ENCODE data around the gene SLC1A4. TPM values are rescaled to one million over a fixed set of nuclear protein-coding genes. Genes with fewer than 3 reads are reported as not detected.

The SLC1A4 gene
- total RNA-seq, 1 experiment from 2014 or later = 3.5 TPM

DNA sequence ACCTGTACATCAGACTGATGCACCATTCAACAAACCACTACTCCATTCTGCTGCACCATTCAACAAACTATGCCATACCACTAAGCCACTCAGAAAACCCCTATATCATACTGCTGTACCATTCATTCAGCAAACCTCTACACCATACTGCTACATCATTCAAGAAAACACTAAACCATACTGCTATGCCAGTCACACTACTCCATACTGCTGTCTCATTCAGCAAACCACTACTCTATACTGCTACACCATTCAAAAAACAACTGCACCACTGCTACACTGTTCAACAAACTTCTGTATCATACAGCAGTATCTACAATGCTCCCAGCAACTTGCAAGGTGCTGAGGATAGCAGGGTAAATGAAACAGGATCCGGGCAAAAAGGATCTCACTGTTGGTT, 12.9 kb upstream of the SLC1A4 start:
- no peak for DNase-seq
- Histone ChIP-seq H3K4me3 (no peak overlapping the region), H3K4me1 (peaks cover 18% of the 10 kb centered on the region), H3K27ac (no peak overlapping the region), H3K27me3 (no peaks in the 10 kb centered on the region), H3K36me3 (no peaks in the 10 kb centered on the region), H3K9me3 (replicated peaks) (no peaks in the 10 kb centered on the region)

GRCh38 chr2:64978514-64979268, 10.5 kb upstream of the SLC1A4 start:
- H3K27me3 ChIP-seq = no peaks in the 10 kb centered on the region
- DNase-seq = peak in 1 of 2 experiments; percentile 29
- H3K36me3 ChIP-seq = no peaks in the 10 kb centered on the region
- H3K27ac ChIP-seq = no peak overlapping the region
- no peak overlapping the region for H3K4me3 ChIP-seq
- H3K4me1 ChIP-seq = peaks cover 8% of the 10 kb centered on the region
- no peaks in the 10 kb centered on the region for H3K9me3 ChIP-seq (replicated peaks)

DNA sequence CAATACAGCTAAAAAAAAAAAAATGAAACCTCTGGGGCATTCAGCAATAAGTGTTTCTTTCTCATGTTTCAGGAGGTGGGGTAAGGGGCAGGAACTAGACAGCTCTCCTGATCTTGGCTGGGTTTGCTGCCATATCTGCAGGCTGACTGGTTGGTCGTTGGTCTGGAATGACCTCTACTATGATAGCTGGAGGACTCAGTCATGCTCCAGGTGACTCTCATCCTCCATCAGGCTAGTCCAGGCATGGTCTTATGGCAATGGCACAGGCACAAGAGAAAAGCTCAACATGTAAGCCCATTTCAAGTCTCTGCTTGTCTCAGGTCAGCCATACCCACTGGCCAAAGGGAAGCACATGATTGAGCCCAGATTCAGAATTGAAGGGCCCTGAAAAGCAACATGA, 9.5 kb upstream of the SLC1A4 start:
- no peak overlapping the region for H3K27ac ChIP-seq
- H3K27me3 ChIP-seq = no peaks in the 10 kb centered on the region
- H3K4me3 ChIP-seq = no peak overlapping the region
- peaks cover 7% of the 10 kb centered on the region for H3K4me1 ChIP-seq
- H3K36me3 ChIP-seq = no peaks in the 10 kb centered on the region
- no peaks in the 10 kb centered on the region for H3K9me3 ChIP-seq (replicated peaks)
- no peak for DNase-seq

GRCh38 chr2:64980183-64980582, 9.0 kb upstream of the SLC1A4 start:
- H3K9me3 ChIP-seq (replicated peaks) = no peaks in the 10 kb centered on the region
- peaks cover 2% of the 10 kb centered on the region for H3K4me1 ChIP-seq
- no peak for DNase-seq
- no peaks in the 10 kb centered on the region for H3K27me3 ChIP-seq
- H3K4me3 ChIP-seq = no peak overlapping the region
- H3K27ac ChIP-seq = no peak overlapping the region
- no peaks in the 10 kb centered on the region for H3K36me3 ChIP-seq

GRCh38 chr2:64982311-64982857, 6.8 kb upstream of the SLC1A4 start:
- Histone ChIP-seq H3K27ac (no peak overlapping the region), H3K27me3 (no peaks in the 10 kb centered on the region), H3K9me3 (replicated peaks) (no peaks in the 10 kb centered on the region), H3K4me1 (no peaks in the 10 kb centered on the region), H3K4me3 (no peak overlapping the region), H3K36me3 (no peaks in the 10 kb centered on the region)
- DNase-seq = no peak

DNA sequence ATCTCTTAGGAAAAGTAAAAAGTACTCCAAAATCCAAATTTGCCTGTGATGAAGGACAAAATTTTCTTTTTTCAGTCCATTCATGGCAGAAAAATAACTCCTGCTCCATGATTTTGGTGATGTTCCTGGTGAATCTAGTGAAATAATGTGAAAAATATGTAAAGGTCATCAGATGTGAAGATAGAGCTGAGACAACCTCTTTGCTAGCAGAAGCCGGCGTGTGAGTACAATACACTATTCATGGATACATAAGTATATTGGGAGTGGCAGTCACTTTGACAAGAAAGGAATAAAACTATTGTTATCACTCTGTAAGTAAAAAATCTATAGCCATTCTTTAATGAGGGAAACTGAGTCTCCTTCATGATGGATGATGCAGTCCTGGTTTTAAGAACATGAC, 6.3 kb upstream of the SLC1A4 start:
- Histone ChIP-seq H3K36me3 (no peaks in the 10 kb centered on the region), H3K27me3 (no peaks in the 10 kb centered on the region), H3K4me3 (no peak overlapping the region), H3K27ac (no peak overlapping the region), H3K9me3 (replicated peaks) (no peaks in the 10 kb centered on the region), H3K4me1 (no peaks in the 10 kb centered on the region)
- DNase-seq = no peak

DNA sequence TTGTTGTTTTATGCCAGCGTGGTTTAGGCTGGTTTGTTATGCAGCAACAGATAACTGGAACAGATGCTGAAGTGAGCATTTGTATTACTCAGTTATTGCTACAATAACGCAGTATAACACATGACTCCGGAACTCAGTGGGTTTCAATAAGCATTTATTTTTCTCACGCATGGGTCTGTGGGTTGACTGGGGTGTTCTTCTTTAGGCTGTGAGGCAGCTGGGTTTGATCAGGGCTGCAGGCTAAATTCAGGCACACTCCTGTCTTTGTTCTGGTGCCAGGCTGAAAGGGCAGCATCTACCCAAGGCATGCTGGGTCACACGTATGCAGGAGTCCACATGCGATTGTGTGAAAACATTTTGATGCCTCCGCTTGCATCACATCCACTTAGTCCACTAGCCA, 3.8 kb upstream of the SLC1A4 start:
- H3K4me3 ChIP-seq = no peak overlapping the region
- no peaks in the 10 kb centered on the region for H3K4me1 ChIP-seq
- no peaks in the 10 kb centered on the region for H3K9me3 ChIP-seq (replicated peaks)
- H3K36me3 ChIP-seq = no peaks in the 10 kb centered on the region
- no peak for DNase-seq
- no peaks in the 10 kb centered on the region for H3K27me3 ChIP-seq
- H3K27ac ChIP-seq = no peak overlapping the region

- Histone ChIP-seq H3K27me3 (no peaks in the 10 kb centered on the region), H3K9me3 (replicated peaks) (no peaks in the 10 kb centered on the region), H3K4me3 (peak overlapping the region; percentile 64; the same call in 1 of the 2 replicates), H3K27ac (no peak overlapping the region), H3K4me1 (no peaks in the 10 kb centered on the region), H3K36me3 (no peaks in the 10 kb centered on the region)
- DNase-seq = no peak
Observed at GRCh38 chr2:64987001-64987955, 1.9 kb upstream of the SLC1A4 start.

GRCh38 chr2:64987956-64988419, 1.2 kb upstream of the SLC1A4 start:
- H3K27ac ChIP-seq = peak overlapping the region; percentile 79
- H3K27me3 ChIP-seq = no peaks in the 10 kb centered on the region
- no peaks in the 10 kb centered on the region for H3K4me1 ChIP-seq
- H3K9me3 ChIP-seq (replicated peaks) = no peaks in the 10 kb centered on the region
- H3K36me3 ChIP-seq = no peaks in the 10 kb centered on the region
- peak overlapping the region; percentile 64 for H3K4me3 ChIP-seq
- no peak for DNase-seq

GRCh38 chr2:64988420-64989125, 626 bp upstream of the SLC1A4 start:
- no peaks in the 10 kb centered on the region for H3K36me3 ChIP-seq
- H3K27ac ChIP-seq = peak overlapping the region; percentile 79
- peak; percentile 79 to 89 for DNase-seq
- no peaks in the 10 kb centered on the region for H3K4me1 ChIP-seq
- H3K27me3 ChIP-seq = no peaks in the 10 kb centered on the region
- H3K4me3 ChIP-seq = peak overlapping the region; percentile 64
- no peaks in the 10 kb centered on the region for H3K9me3 ChIP-seq (replicated peaks)

- DNase-seq = no peak
- Histone ChIP-seq H3K4me3 (peak overlapping the region; percentile 64), H3K9me3 (replicated peaks) (no peaks in the 10 kb centered on the region), H3K27ac (no peak overlapping the region), H3K27me3 (no peaks in the 10 kb centered on the region), H3K4me1 (no peaks in the 10 kb centered on the region), H3K36me3 (no peaks in the 10 kb centered on the region)
Observed at GRCh38 chr2:64989982-64990614, 899 bp downstream of the SLC1A4 start.

DNA sequence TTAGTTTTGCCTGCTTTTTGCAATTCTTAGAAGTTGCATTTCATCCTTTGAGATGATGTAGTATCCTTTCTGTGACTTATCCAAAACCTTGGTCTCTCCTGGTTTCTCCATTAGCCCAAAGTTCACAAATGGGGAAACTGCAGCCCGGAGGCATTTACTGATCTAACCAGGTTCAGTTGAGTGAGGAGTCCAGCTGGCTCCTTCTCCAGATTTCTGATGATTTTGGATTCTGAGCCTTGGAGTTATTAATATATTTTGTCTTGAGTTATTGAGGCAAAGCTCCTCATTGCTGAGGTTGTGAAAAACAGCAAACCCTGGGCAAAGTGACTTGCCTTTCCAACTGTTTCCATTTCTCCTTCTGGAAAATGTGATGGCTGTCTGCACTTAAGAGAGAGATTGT, 1.7 kb downstream of the SLC1A4 start:
- no peak overlapping the region for H3K4me3 ChIP-seq
- H3K4me1 ChIP-seq = no peaks in the 10 kb centered on the region
- no peaks in the 10 kb centered on the region for H3K27me3 ChIP-seq
- no peaks in the 10 kb centered on the region for H3K9me3 ChIP-seq (replicated peaks)
- DNase-seq = no peak
- no peaks in the 10 kb centered on the region for H3K36me3 ChIP-seq
- H3K27ac ChIP-seq = no peak overlapping the region

- Histone ChIP-seq H3K36me3 (no peaks in the 10 kb centered on the region), H3K4me1 (no peaks in the 10 kb centered on the region), H3K27ac (no peak overlapping the region), H3K27me3 (no peaks in the 10 kb centered on the region), H3K4me3 (no peak overlapping the region), H3K9me3 (replicated peaks) (no peaks in the 10 kb centered on the region)
- DNase-seq = no peak
Observed at GRCh38 chr2:64992218-64992617, 3.0 kb downstream of the SLC1A4 start.

GRCh38 chr2:64992990-64993389, 3.8 kb downstream of the SLC1A4 start:
- H3K9me3 ChIP-seq (replicated peaks) = no peaks in the 10 kb centered on the region
- H3K36me3 ChIP-seq = no peaks in the 10 kb centered on the region
- no peaks in the 10 kb centered on the region for H3K27me3 ChIP-seq
- H3K4me3 ChIP-seq = no peak overlapping the region
- no peak for DNase-seq
- H3K27ac ChIP-seq = no peak overlapping the region
- no peaks in the 10 kb centered on the region for H3K4me1 ChIP-seq

All from SJCRH30 (cell line).